Activated CD4-positive, alpha-beta T cell treated with anti-CD3 and anti-CD28 coated beads, Interleukin-2, amount 50 U/mL, for 16 hours (primary cell): ENCODE measurements around the gene ABCA1.
A peak's percentile ranks its signal among the peaks of the same experiment; 100 is the strongest.
"Not testable (repeated sequence)": the region's sequence is repeated elsewhere in the genome, so short reads cannot be mapped to it uniquely, and the experiment has no call there.

Source experiments
- DNase-seq: peaks from one replicate; pipeline ENCODE4 v3.0.0-alpha.2; 2020

ABCA1 gene

GRCh38 chr9:104868687-104869404 lies 59.1 kb downstream of the ABCA1 start:
- DNase-seq, result no peak

GRCh38 chr9:104868303-104868686 lies 59.7 kb downstream of the ABCA1 start:
- DNase-seq, result no peak

DNA sequence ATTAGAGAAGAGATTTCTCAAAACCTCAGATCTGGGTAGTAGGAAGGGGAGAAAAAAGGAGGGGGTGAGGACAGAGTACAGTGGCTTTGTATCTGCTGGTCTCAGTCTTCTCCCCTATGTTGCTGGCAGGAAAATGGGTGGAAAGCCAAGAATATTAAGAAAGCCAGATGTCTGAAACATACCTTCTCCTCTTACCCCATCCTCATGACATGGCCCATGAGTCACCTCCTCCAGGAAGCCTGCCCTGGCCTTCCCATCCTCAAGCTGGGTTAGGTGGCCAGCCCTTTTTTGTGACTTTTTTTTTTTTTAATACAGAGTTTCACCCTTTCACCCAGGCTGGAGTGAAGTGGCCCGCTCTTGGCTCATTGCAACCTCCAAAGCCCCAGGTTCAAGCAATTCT lies 61.8 kb downstream of the ABCA1 start:
- DNase-seq, result no peak

- no peak for DNase-seq
Measured at GRCh38 chr9:104864675-104865104, 63.3 kb downstream of the ABCA1 start.

DNA sequence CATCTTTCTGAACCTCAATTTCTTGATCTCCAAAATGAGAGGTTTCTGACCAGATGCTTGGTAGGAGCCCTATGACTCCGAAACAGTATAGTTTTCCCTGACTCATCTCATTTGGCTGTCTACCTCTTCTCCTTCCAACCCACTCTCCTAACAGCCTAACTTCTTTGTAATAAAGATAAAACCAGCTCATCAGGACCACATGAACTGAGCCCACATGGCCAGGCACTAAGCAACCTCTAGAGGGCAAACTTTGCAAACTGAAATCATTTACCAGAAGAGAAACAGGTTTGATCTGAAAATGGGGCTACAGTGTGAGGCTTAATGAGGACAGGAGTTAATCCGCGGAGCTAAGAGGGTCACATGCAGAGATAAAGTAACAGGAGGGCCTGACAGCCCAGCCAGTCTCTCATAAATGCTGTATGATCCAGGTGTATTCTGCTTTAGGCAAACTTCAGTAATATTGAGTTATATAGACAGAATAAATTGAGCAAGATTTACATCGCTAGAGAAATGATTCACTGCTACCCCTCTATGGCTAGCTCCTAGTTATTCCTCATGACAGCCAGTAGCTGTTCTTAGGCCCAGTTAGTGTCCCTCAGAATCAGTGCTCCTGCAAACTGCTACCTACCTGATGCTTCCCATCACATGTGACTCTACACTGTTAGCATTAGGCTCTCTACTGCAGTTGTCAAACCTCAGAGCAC lies 64.6 kb downstream of the ABCA1 start:
- peak; percentile 60 for DNase-seq

GRCh38 chr9:104861397-104861796 lies 66.6 kb downstream of the ABCA1 start:
- no peak for DNase-seq

DNA sequence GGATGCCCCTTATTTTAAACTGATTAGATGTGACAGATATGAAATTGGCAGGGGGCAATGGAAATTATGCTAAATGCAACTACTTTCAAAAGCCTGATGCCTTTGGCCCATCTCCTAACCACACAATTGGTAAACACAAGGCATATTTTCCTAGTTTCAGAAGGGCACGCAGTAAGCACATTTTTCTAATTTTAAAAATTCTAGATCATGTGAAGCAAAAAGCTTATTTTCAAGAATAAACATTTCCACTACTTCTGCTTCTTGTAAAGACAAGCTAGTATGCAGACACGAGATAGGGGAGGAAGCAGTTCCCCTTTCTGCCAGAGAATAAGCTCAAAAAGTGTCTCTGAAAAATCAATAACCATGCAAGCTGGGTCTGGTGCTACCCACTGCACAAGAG lies 67.7 kb downstream of the ABCA1 start:
- DNase-seq, result no peak

DNA sequence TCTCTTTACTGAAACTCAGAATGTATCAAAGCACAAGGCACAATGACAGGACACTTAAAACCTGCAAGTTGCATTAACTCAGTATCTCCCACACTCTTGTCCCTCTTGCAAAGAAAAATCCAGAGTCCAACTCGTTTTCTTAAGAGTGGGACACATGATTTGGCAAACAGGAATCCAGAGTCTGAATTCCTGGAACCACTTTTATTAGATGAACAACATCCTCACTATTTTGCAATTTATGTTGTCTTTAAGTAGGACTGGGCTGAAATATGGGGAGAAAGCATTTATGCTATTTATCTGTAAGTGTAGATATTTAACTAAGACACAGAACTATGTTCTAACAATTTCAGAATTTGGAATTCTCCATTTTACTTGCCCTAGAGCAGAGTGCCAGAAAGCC lies 69.1 kb downstream of the ABCA1 start:
- no peak for DNase-seq

DNA sequence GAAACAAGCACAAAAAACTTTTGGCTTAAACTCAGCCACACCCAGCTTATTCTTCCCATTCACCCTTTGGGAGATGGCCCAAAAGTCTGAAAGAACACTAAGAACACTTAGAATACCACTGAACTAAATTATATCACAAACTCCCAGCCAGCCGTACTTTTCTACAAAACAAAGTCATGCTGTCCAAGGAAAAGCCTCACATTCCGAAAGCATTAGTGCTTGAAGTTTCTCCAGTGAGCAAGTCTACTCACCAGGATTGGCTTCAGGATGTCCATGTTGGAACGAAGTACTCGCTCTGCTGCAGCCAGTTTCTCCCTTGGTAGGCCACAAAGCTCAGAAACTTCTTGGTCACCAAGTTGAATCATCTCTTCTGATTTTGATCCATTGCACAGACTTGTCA lies 69.7 kb downstream of the ABCA1 start:
- DNase-seq, result no peak

DNA sequence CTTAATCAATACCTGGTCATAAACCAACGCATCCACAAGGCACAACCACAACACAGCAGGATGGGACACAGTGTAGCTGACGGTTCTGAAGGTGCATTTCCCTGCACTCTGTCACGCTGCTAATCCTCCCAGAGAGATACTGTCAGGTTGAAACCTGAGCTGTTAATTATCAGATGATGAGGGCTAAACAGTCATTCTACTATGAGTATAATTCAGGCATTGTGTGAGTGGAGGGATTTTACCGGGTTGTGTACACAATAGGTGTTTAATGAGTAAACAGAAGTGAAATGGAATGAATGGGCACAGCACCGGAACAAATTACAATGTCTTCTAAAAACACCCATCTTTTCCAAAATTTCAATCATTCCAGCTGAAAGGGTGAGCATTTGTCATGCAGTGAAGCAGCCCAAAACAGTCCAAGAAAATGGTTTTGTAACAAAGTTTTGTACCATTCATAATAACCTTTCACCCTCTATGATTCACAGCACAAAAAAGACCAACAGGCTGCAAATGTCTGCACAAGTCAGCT lies 71.5 kb downstream of the ABCA1 start:
- no peak for DNase-seq

DNA sequence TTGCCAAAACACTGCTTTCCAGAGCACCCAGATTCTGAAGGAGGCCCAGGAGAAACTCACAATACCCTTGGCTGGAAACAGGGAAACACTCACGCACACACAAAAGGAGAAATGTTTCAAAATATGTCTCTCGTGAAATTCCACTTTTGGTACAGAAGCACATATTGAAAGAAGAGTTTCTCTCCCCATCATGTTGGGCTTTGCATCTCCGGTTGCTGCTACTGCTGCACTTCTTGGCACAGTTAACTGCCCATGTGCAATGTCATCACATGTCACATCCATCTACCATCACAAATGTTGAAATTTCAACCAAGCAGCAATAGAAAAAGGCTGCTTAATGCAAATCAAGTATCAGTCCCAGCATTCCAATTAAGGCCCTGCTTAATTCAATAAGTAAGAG lies 72.1 kb downstream of the ABCA1 start:
- no peak for DNase-seq

- DNase-seq, result not testable (repeated sequence)
Measured at GRCh38 chr9:104855258-104855657, 72.7 kb downstream of the ABCA1 start.

GRCh38 chr9:104854613-104855012 lies 73.3 kb downstream of the ABCA1 start:
- no peak for DNase-seq

DNA sequence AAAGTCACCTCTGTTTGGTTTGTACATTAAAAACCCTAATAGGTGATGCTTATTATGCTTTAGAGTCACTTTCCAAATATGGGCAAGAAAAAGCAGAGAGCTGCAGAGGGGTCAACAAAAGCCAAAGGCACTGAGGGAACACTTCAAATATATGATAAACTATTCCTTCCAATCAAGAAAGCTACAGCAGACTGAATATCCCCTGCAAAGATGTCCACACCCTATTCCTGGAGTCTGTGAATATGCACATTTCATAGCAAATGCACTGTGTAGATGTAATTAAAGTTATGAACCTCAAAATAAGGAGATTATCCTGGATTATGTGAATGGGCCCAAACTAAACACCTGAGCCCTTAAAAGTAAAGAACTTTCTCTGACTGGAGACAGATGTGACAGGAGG lies 74.3 kb downstream of the ABCA1 start:
- DNase-seq, result no peak

GRCh38 chr9:104853159-104853558 lies 74.8 kb downstream of the ABCA1 start:
- DNase-seq, result no peak

DNA sequence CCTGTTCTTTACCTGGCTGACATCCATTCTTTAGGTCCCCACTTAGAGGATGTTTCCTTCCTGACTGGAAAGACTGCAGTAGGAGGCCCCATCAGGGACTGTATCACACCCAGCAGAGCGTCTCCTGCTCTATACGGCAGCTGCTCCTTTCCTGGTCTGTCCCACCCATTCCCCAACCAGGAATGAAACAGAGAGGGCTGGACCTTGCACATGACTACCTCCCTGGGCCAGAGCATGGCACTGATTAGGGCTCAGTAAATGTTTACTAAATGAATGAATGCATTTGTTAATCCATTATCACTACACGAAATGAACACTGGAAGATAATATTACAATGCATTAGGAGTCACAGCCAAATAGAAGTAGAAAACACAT lies 76.4 kb downstream of the ABCA1 start:
- DNase-seq, result no peak

DNA sequence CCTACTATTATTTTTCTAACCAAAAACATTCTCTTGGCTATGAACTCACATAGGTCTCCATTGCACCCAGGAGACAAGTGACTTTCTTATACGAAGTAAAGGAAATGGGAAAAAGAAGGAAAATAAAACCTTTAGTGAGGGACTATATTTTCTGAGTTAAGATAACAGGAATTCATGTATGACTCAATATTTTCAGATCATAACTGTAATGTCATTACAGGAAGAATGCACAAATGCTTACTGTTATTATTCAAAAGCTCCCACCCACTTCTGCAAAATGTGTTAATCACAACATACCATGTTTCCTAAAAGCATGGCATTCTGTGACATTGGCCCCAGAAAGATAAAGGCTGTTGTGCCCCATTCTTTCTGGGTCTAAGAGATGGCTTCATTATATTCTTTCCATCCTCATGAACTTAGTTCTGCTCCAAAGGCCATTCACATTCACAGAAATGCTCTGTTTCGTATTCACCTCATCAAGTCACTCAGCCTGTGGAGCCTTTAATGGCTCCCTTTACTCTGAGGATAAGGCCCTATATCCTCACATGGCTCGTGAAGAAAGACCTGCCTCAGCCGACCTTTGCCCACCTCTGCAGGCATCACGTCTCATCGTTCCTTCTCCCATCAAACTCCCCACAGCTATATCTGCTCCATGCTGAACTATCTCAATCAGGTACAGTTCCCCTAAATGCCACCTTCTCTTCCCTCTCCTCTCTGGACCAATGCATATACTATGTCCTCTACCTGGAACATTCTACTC lies 77.0 kb downstream of the ABCA1 start:
- no peak for DNase-seq

GRCh38 chr9:104849023-104849422 lies 78.9 kb downstream of the ABCA1 start:
- DNase-seq, result no peak

- DNase-seq, result no peak
Measured at GRCh38 chr9:104844710-104845109, 83.2 kb downstream of the ABCA1 start.

GRCh38 chr9:104843644-104844240 lies 84.2 kb downstream of the ABCA1 start:
- DNase-seq, result no peak

GRCh38 chr9:104842698-104843097 lies 85.3 kb downstream of the ABCA1 start:
- no peak for DNase-seq

DNA sequence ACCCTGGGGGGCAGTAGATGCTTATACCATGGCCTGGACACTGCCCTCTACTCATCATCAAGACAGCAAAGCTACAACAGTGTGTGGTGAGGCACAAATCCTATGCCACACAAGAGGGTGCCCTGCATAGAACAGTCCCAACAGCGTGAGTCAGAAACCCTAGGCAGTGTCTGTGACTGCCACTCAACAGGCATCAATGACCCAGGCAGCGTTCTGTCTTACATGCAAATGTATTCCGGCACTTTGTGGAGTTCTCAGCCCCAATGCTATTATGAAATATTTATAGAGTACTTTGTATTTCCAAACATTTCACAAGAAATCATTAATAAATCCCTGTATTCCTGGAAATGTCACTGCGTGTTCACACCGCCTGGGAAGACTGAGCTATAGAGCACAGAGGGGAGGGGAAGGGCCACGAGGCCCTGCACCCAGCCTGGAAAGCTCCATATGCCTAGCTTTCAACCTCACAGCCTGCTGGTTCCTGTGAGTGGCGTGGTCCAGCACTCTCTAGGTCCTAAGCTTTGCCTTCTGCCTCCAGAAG lies 86.3 kb downstream of the ABCA1 start:
- DNase-seq, result no peak

DNA sequence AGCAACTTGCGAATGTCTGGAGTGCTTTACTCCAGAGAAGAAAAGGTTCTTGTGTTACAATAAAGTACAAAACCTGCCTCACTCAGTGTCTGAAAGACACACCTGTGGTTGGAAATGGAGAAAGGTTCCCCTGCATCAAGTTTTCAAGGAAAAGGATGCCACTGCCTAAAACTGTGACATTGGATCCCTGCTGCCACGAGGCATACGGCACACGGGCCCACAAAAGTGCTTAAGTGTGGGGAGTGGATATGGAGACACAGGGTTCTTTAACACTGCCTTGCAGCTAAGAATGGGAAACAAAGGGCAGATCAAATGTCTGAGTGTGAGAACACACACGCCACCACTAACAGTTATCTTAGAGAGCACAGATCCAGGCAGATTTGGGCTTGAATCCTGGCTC lies 89.0 kb downstream of the ABCA1 start:
- DNase-seq, result no peak
